LNCAP (cell line): ENCODE measurements around the gene HRH2.

ENCODE experiments used
- TF ChIP-seq, protein P1 (sequence below): fragments of 450-650 bp; IDR thresholded peaks from 2 replicates; pipeline ENCODE4 v1.5.1; 2017; ENCODE audit warnings: mild to moderate bottlenecking

Gene HRH2

DNA sequence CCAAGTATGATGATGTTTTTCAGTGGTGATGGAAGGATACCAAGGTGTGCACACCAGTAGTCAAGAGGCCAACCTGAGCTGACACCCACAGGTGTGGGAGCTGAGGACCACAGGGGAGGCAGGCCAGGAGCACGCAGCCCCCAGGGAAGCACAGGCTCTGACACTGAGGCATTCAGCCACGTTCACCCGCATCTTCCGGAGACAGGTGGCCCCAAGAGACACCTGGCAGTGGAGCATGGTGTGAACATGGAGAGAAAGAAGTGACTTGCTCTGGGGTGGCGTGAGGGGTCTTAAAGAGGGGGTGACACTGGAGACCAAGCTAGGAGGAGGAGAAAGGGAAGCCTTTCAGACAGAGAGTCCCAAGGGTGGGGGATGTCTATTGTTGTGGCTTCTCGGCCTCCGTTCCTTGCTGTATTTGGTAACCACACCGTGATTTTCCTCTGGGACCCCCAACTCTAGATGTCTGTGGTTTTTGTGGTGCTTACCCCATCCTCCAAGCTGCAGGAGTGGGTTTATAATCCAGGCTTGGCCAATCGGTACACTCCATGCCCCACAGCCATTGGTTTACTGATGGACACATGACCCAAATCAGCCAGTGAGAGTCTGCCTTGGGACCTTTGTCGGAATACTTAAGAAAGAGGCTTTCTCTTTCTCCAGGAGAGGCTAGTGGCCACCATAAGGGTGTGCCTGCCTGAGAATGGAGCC, 84.6 kb downstream of the HRH2 start:
- TF ChIP-seq, protein P1, sequence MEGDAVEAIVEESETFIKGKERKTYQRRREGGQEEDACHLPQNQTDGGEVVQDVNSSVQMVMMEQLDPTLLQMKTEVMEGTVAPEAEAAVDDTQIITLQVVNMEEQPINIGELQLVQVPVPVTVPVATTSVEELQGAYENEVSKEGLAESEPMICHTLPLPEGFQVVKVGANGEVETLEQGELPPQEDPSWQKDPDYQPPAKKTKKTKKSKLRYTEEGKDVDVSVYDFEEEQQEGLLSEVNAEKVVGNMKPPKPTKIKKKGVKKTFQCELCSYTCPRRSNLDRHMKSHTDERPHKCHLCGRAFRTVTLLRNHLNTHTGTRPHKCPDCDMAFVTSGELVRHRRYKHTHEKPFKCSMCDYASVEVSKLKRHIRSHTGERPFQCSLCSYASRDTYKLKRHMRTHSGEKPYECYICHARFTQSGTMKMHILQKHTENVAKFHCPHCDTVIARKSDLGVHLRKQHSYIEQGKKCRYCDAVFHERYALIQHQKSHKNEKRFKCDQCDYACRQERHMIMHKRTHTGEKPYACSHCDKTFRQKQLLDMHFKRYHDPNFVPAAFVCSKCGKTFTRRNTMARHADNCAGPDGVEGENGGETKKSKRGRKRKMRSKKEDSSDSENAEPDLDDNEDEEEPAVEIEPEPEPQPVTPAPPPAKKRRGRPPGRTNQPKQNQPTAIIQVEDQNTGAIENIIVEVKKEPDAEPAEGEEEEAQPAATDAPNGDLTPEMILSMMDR: no peak

DNA sequence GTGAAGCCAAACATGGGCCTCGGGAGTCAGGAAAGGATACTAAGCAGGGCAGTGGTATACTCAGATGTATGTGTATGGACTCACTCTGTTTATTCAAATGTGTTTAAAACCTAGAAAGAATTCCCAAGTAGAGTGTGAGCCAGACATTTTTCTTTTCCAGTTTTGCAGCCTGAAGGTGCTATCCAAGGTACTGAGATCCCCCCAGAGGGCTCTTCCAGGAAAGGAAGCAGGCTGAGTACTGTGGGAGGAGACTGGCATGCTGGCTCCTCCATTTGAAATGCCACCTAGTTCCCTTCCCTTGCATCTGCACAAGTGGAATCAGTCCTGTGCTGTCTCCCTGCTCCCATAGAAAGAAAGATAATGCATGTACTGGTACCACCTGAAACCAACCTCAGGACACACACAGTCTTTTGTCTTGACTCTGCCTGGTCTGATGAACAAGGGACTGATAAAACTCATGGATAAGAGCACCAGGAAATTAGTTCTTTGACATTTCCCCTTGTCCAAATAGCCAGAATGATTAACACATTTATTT, 85.9 kb downstream of the HRH2 start:
- TF ChIP-seq, protein P1: no peak

DNA sequence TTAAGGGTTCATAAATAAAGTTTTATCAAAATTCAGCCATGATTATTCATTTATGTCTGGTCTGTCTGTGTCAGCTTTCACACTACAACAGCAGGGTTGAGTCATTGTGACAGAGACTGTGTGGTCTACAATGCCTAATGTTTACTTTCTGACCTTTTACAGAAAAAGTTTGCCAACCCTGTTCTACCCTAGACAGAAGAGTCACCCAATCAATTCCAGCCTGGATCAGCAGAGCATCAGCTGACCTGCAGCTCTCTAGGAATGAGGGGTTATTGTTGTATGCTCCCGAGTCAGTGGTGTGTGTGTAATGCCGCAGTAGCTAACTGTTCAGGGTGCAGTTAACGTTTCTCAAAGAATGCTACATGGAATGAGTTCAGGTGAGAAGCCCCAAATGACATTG, 87.3 kb downstream of the HRH2 start:
- TF ChIP-seq, protein P1: no peak

DNA sequence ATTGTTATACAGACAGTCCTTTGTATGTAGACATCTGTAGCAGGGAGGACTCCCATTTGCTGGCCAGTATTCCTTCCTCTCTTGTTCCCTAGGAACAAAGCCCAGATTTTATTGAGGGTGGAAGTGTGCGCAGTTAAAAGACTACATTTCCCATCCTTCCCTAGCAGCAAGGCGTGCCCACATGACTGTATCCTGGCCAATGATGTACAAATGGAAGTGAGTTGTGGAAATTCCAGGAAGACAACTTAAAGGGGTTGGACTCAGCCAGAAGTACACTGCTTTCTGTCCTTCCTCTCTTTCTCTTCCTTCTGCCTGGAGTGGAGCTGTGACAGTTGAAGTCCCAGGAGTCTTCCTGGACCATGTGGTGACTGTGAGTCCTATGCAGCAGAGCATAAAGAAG, 89.0 kb downstream of the HRH2 start:
- TF ChIP-seq, protein P1: no peak

DNA sequence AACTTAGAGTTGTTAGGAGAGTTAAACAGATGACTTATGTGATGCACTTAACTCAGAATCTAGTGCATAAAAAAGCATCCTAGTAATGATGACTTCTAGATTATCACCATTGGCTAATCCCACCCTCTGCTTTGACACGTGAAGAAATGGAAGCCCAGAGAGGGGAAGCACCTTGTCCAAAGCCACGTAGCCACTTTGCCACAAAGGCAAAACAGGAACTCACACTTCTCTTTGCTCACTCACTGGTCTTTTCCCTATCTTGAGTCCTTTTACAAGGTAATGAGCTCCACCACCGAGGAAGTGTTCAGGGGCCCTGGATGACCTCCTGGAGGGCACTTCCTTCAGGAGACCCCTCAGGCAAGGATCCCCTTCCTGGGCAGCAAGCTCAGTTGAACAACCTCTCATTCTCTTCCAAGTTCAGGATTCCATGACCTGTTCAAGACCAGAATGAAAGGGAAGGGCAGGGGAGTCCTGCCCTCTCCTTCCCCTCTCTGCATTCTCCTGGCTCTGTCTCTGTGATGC, 89.7 kb downstream of the HRH2 start:
- TF ChIP-seq, protein P1: no peak

DNA sequence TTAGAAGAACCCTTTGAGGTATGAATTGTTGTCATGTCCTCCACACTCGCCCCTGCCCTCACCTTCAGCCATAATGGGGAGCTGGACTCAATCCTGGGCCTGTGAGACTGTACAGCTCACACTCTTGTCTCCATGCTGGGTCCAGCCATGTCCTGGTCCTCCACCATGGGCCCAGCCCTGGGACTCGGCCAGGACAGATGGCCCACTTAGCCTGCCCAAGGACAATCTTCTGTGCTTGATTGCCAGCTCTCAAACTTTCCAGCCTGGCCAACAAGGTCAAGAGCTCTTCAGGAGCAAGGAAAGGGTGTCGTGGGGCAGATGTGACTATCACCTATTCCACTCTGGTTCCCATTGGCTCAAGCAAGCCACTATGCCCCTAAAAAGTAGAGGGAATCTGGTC, 90.8 kb downstream of the HRH2 start:
- TF ChIP-seq, protein P1: no peak

DNA sequence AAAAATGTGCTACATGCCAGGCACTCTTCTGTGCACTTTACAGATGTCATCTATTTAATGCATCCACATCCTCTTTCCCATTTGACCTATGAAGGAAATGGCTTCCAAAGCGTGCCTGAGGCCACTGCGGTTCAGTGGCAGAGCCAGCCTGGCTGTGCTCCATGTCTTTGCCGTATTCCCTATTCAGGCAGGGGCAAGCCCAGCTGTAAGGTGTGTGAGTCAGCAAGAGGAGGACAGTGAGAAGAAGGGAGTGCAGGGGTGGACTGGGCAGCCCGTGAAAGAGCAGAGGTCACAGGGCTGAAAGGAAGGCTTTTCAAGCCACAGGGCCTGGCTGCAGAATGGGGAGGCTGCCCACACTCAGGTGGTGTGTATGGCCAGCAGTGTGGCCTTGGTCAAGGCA, 91.7 kb downstream of the HRH2 start:
- TF ChIP-seq, protein P1: no peak
